Stimulated activated CD8-positive, alpha-beta memory T cell treated with anti-CD3 and anti-CD28 coated beads, Interleukin-4, amount 100 ng/mL, for 24 hours (primary cell): ENCODE measurements around the gene ARHGAP20.
"Not testable (repeated sequence)": the region's sequence is repeated elsewhere in the genome, so short reads cannot be mapped to it uniquely, and the experiment has no call there.

ENCODE experiments used
- DNase-seq: peaks from one replicate; pipeline ENCODE4 v3.0.0-alpha.2; 2020; ENCODE audit warnings: low read depth

Gene ARHGAP20

DNA sequence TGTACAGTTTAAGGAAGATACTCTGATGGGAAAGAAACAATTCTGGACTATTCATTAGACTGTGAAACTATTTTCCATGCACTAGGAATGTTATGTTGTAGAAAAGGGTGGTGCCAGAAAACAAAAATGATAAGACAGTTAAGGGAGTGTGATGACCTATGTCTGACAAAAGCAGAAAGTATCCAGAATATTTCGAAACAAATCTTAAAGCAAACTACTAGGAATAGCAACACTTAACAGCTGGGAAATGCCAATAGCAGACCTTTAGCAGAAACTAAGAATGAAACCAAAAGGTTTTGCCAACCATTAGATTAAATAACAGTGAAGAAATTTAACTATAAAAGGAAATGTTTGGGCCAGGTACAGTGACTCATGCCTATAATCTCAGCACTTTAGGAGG is 3.3 kb upstream of the ARHGAP20 start:
- no peak for DNase-seq

DNA sequence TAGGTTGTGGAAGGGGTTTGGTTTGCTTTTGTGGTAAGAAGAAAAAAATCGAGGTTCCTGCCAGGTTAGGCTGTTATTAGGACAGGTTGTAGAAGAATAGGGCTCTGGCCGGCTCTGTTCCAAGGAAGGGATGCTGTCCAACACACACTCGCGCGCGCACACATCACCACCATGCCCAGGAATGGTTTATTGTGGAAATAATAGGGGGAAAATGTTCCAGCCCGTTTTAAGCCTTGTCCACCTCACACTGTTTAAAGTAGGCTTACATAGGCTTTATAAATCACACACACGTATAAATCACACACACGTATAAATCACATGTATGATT is 1.2 kb upstream of the ARHGAP20 start:
- DNase-seq, result no peak

DNA sequence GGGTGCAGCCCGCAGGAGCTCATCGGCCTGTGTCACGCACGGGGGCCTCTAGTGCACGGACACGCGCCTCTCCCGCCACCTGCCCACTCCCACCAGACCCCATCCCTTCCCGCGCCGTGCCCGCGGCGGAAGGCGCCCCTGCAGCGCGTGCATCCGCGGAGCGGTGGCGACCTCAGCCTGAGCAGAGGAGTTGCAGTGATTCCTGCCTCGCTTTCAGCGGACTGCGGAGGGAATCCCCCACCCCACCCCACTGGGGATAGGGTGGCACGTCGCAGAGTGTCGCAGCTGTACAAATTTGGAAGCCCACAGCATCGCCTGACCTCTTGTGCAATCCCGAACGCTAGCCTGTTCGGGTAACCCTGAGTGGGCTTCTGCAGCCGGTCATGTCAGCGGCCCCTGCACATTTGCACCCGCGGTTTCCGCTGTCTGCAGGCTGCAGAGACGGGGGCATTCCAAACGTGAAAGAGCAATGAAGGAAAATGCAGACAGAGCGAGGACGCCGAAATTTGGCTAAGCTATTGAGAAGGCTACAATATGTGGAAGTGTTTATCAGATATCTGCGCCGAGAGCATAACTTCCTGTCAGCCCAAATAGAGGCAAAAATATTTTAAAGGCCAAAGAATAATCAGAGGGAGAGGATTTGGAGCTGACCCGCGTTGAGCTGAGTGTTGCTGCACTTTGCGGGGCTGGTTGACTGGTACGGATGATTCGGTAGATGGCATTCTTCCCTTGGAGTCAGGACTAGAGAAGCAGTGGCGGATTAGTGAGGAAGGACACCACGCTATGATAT is 617 bp upstream of the ARHGAP20 start:
- DNase-seq, result no peak

DNA sequence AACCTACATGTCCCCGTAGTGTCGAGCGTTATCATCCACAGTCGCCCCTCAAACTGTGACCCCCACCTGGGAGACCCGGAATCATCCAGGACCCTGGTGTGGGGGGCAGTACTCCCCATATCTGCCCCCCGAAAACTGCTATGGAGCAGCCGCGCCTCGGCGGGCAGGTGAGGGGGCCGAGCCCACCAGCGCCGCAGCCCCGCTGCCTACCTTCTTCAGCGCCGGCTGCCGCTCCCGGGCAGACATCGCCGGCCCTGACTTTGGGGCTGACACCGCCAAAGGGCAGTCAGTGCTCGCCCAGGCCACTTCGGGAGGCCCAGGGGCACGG is 825 bp downstream of the ARHGAP20 start:
- no peak for DNase-seq

DNA sequence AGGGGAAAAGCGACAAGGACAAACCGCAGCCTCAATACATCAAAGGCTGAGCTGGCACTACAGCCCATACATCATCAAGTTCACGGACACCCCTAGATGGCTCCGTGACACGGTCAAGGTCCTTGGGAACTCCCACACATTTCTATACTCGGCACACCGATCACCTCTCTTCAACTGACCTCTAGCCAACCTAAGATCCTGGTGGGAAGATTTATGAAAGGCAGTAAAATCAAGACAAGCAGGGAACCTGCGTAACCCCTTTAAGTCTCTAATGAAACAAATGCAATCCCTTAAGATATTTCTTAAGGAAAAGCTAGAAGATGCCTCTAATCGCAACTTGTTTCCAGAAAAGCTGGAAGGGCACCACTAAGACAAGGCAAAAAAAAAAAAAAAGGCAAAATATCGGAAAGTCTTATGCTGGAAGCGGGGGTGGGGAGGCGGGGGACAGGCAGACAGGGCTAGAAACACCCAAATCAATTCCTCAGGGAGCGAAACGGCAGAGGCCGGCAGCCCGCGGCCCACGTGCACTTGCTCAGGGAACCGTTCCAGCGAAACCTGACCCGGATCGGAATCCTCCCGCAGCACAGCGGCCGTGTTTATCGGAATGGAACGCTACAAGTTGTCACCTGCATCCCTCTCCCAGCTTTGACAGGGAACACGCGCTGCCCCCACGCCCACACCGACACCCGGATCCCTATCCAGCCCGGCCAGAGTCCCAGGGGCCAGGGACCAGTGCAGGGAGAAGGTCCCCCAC is 1.4 kb downstream of the ARHGAP20 start:
- DNase-seq, result no peak

DNA sequence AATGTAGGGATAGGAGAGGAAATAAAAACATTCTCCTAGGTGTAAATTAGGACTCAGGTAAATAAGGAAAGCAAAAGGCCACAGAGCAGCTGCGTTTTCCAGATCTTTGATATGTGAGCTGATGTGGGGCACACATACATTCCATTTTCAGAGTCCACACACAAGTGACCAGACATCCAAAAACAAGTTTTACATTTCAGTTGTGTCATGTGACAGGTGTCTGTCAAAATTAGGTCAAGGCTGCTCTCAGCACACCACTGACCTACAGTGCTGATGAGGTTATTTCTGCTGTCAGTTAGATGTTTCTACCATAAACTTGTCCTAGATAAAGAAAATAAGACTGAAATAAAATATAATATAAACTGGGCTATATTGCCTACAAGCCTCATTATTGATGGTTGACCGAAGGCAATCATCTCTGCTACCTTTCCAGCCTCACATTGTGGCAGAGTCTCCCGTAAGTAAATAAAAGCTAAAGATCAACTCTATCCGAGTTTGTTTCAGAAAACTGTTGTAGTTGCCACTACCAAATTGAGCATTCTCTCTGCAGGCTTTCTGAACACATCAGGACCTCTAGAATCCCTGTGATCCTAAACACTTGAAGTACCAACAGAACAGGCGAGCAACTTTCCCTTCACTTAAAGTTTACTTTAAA is 7.9 kb downstream of the ARHGAP20 start:
- no peak for DNase-seq

DNA sequence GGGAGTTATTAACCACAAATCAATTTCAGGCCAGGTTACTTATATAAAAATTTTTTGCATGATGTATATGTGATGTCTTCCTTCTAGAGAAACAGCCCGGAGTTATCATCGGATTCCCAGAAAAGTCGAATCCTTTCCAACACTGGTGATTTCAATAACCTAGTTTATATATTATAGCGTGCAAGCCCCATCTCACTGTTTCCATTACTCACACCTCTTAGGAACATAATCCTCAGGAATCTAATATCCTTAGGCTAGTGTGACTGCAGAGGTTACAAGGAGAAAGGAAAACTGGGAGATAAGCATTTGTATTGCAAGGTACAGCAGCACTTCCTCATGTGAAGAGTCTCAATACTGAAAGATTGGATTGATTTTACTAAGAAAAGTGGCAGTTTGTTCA is 20.3 kb downstream of the ARHGAP20 start:
- no peak for DNase-seq

DNA sequence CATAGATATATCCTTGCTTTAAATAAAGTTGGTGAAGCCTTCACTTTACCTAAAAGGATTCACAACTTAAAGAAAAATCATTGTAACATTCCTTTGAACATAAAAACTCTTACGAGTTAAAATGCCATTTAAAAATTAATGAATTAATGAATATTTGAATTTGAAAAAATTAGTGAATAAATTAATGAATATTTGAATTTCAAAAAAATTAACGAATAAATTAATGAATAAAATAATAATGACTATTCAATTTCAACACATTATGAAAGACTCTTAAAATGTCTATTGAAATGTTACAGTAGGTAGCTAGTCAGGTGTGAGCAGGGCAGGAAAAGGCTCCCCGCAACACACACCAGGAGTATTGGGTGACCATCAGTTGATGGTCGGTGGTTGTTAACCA is 22.9 kb downstream of the ARHGAP20 start:
- DNase-seq, result no peak

DNA sequence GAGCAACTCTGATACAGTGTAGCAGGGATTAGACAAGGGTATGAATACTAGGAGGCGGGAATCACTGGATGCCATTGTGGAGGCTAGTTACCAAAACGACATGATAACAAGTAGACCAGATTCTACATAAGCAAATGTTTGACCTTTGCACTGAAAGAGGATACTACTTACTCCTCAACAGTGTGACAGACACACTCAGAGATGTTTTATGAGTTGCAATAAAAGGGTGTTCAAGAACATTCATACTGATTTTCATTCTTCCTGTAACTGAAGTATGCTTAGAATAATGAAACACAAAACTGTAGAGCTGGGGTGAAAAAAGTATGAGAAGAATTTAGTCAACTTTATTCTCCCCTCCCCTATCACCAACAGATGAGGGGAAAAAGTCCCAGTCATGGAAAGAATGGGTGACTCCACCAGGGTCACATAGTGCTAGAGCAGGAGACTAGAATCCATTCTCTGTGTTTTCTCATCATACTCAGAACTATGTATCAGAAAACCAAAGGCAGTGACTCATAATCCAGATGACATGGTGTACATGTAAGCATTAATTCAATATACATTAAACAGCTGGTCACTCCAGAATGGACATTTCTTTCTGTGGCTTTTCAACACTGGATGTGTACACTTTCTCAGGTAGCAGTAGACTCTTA is 32.8 kb downstream of the ARHGAP20 start:
- no peak for DNase-seq

DNA sequence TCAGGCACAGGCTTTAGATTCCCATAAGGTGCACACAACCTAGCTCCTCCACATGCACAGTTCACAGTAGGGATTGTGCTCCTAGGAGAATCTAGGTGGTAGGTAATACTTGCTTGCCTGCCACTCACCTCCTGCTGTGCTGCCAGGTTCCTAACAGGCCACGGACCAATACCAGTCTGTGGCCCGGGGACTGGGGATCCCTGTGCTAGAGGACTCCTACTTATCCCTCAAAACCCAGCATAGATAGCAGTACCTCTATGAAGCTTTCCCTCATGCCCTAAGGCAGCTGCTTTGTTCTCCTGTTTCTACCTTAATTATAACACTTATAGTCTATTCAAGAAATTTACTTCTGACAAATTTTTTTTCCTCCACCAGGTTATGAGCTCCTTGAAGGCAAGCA is 36.7 kb downstream of the ARHGAP20 start:
- no peak for DNase-seq

DNA sequence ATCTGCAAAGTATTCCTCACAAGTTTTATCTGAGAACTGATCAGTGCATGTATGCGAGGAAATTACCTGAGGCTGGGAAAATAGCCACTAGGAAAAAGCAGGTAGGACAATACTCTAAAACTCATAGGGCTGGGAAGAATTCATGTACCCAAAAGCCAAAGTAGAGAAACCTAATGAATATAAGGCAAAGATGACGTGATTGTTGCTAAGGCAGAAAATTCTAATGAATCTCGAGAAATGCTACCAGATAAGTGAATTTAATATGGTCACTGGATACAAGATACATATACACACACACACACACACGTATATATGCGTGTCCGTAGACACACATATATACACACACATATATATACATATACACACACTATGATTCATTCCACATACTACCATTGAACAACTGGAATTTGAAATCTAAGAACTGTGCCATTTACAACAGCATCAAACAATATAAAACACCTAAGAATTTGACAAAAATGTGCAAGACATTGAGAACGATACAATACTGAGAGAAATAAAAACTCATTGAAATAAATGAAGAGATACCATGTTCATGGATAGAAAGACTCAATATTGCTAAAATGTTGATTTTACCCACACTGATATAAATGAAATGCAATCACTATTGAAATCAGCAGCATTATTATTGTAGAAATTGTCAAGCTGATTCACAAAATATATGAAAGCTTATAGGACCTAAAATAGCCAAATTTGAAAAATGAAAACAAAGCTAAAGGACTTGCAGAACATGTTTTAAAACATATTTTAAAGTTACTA is 46.4 kb downstream of the ARHGAP20 start:
- DNase-seq, result no peak

DNA sequence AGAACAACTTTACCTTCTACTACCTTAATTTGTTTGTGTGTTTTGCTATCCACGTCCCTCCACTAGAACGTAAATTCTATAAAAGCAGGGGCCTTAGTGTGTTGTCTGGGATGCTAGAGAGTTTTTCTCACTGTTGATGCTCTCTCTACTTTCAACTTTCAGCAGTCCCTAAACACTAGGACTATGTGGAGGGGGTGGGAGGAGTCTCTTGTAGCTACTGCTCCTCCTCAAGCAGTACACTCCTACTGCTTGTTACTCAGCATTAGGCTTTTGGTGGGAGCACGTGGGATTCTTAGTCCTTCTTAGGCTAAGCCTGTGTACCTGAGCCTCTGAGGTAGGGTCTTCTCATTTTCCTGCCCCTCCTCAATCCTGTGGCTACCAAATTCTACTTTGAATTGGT is 56.3 kb downstream of the ARHGAP20 start:
- DNase-seq, result no peak

DNA sequence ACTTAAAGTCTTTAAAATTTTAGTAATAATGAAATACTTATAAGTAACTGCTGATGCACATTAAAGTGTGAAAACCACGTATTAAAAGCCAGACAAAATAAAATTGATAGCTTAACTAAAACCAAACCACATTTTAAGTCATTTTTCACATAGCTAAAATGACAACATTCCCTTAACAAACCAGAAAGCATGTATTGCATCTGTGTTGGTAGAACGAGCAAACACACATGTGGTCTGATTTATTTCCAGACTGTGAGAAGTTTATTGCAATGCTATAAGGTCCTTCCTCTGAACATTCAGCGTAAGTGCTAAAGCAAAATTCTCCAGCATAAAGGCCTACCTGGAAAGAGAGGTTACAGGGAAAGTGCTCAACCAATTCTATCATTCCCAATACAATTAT is 57.8 kb downstream of the ARHGAP20 start:
- no peak for DNase-seq

DNA sequence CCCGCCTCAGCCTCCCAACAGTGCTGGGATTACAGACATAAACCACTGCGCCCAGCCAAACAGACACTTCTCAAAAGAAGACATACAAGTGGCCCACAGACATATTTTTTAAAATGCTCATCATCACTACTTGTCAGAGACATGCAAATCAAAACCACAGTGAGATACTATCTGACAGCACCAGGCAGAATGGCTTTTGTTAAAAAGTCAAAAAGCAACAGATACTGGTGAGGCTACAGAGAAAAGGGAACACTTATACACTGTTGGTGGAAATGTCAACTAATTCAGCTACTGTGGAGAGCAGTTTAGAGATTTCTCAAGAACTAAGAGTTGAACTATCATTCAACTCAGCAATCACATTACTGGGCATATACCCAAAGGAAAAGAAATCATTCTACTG is 67.0 kb downstream of the ARHGAP20 start:
- no peak for DNase-seq

DNA sequence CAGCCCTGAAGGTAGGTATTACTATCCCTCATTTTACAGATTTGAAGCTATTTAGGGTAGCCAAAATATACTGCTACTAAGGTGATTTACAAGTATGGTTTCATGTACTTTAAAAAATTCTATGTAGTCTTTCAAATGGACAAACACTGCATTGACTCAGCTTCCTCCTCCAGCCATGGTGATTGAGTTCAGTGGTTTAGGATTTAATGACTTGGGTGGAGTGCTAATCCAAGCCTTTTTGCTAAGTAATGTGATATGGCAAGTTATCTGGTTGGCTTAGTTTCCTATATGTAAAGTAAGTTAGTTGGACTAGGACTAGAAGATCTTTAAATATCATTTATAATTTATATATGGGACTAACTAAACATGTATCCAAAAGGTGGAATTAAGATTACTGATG is 77.9 kb downstream of the ARHGAP20 start:
- DNase-seq, result no peak

DNA sequence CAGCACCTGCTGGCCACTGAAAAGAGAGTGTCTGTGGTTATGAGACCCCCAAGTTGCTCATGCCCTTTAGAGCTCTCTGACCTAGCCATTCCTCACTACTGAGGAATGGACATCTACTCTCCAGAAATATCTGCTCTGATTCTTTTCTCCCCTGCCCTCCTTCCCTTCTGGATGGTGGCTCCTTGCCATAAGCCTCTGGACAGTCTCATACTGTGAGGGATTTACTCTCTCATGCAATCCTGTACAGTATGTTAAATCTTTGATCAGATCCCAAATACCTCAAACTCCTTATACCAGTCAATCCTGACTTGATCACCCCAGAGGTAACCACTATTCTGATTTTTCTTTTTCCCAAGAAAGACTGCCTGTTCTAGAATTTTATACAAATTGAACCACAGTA is 80.7 kb downstream of the ARHGAP20 start:
- no peak for DNase-seq

DNA sequence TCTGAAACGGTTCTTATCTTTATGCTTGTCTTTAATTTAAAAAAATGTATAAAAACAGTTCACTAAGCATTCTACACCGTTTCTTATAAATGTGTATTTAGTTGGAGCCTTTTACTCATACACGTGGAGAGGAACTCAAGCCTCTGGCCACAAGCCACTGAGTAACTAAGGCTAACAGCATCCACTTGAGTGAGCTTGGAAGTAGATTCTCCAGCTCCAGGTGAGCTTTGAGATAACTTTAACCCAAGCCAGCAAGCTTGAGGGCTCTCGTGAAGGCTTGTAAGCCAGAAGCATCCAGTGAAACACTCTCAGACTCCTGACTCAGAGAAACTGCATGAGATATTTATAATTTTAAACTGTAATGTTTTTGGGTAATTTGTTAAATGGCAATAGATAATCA is 82.6 kb downstream of the ARHGAP20 start:
- DNase-seq, result no peak

DNA sequence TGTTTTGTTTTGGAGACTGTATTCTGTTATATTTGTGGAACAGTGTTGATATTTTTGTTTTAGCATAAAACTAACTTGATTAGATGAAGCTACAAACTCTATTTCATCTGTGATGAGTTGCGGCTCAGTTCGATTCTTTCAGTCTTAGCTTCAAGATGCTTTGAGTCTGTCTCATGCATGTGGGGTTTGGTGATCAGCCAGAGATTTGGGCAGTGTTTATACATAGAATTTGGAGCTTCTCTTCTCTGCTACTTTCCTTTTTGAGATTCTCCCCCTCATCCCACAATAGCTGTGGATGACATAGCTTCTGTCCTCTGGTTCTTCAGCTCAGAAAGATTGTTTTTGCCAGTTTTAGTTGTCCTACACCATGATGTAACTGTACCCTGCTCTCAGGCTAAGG is 90.4 kb downstream of the ARHGAP20 start:
- no peak for DNase-seq

DNA sequence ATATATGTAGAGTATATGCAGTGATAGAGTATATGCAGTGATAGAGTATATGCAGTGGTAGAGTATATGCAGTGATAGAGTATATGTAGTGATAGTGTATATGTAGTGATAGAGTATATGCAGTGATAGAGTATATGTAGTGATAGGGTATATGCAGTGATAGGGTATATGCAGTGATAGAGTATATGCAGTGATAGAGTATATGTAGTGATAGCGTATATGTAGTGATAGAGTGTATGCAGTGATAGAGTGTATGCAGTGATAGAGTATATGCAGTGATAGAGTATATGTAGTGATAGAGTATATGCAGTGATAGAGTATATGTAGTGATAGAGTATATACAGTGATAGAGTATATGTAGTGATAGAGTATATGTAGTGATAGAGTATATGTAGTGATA is 92.9 kb downstream of the ARHGAP20 start:
- DNase-seq, result not testable (repeated sequence)

DNA sequence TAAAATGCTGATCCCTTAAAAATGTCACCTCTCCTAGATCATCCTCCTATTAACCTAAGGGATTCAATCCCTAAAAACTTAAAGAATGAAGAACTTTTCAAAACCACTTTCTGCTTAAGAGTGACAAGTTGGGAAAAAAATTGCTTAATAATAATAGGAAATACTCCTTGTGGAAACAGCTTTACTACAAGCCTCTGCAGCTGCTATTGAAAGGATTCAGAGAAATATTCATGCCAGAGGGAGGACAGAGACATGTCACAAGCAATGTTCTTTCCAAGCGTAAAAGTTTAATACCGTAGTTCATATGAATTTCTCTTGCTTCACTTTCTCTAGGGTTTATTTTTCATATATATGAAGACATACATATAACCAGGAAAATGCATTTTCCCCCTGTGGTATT is 98.2 kb downstream of the ARHGAP20 start:
- DNase-seq, result no peak

DNA sequence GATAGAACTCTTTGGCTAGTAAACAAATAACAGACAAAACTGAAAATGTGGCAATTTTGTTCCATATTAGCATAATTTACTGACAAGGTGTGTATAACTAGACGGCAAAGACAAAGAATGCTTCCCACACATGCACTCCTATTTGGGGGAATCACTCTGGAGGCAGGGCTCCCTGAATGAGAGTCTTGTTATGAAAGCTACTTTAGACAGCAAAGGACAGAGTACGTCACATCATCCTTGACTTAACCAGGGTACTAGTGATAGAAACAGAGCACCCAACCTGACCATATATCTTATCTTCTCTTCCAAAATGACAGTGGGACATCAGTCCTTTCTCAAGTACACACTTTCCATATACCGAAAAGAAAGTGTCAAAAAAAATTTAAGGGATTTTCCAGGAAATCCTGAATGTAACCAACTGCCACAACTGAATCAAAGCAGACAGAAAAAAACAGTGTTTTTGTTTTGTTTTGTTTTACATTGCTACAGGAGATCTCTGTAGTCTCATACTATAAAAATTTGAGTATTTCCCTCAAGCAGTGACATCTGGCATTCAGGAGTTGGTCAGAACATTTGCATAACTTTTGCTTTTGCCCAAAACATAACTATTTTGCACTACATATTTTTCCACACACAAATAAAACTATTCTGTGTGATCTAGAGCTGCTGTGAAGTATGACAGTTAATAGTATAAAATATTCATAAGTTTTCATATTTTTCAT is 98.9 kb downstream of the ARHGAP20 start:
- no peak for DNase-seq

DNA sequence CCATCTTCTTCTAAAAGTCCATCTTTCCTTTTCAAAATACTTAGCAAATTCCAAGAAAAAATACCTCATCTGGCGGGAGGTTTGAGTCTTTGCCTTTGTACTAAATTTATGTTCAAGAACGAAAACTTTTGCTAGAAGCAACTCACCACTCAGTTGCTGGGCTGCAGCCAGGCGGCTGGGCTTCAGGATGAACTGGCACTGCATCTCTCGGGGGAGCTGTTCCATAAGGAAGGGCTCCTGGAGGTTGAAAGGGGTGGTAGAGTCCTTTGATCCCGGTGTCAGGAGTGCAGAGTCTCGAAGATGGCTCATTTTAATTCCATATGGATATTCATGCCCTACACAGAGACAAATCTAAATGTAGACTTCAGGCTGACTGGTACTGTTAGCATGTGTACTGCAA is 105.8 kb downstream of the ARHGAP20 start:
- no peak for DNase-seq
